HFFc6 (cell line): Measurements from ENCODE around the gene PILRA. TPM values are rescaled to one million over a fixed set of nuclear protein-coding genes. Genes with fewer than 3 reads are reported as not detected.
"Not testable (repeated sequence)": the region's sequence is repeated elsewhere in the genome, so short reads cannot be mapped to it uniquely, and the experiment has no call there.

Experiments
- DNase-seq: peaks from one replicate; pipeline ENCODE4 v3.0.0-alpha.2; 2018
- H3K27ac Mint-ChIP-seq: 2 replicates; pipeline ENCODE4 v1.8.0; 2020; ENCODE audit warnings: mild to moderate bottlenecking, mixed read lengths
- H3K27me3 Mint-ChIP-seq: 2 replicates; pipeline ENCODE4 v1.8.0; 2021; ENCODE audit warnings: mild to moderate bottlenecking, moderate library complexity, mixed read lengths; ENCODE audit not compliant: insufficient read depth
- H3K36me3 Mint-ChIP-seq: 2 replicates; pipeline ENCODE4 v1.8.0; 2021; ENCODE audit warnings: low read depth, mixed read lengths
- H3K4me1 Mint-ChIP-seq: 2 replicates; pipeline ENCODE4 v1.8.0; 2020; ENCODE audit warnings: low read depth, mixed read lengths
- H3K4me3 Mint-ChIP-seq: 2 replicates; pipeline ENCODE4 v1.8.0; 2020; ENCODE audit warnings: mild to moderate bottlenecking, moderate library complexity, mixed read lengths
- H3K9me3 Mint-ChIP-seq: 2 replicates; pipeline ENCODE4 v1.8.0; 2020; ENCODE audit warnings: mild to moderate bottlenecking, mixed read lengths
- CTCF ChIP-seq: fragments of 200-600 bp; sonication (generic); IDR thresholded peaks from 2 replicates; pipeline ENCODE4 v1.5.0; 2021; ENCODE audit warnings: antibody characterized with exemption, mild to moderate bottlenecking
- total RNA-seq, 6 experiments: library from RNA; stranded (reverse); fragmentation: NEBNext Ultra II Directional; extraction: Animal tissue kit (Norgen Biotek cat#: 25700); gene quantifications; 2 replicates in 1 of 6; 3 replicates in 5 of 6; pipeline ENCODE4 v1.2.3, GENCODE V29; 2021

Gene PILRA
- total RNA-seq, 6 experiments from 2014 or later: 0.30 to 0.34 (median 0.31) TPM; not detected in 2

GRCh38 chr7:100349757-100350156, 23.5 kb upstream of the PILRA start:
- H3K4me3 Mint-ChIP-seq: no peak overlapping the region
- H3K36me3 Mint-ChIP-seq: peaks cover 18% of the 10 kb centered on the region
- TF ChIP-seq CTCF: no peak
- H3K27me3 Mint-ChIP-seq: peaks cover 2% of the 10 kb centered on the region; the same call in 1 of the 2 replicates
- H3K4me1 Mint-ChIP-seq: peaks cover 4% of the 10 kb centered on the region
- no peaks in the 10 kb centered on the region for H3K9me3 Mint-ChIP-seq
- no peak for DNase-seq
- no peak overlapping the region for H3K27ac Mint-ChIP-seq

- peaks cover 12% of the 10 kb centered on the region; the same call in 1 of the 2 replicates for H3K36me3 Mint-ChIP-seq
- no peak overlapping the region for H3K27ac Mint-ChIP-seq
- TF ChIP-seq CTCF: no peak
- no peak for DNase-seq
- H3K27me3 Mint-ChIP-seq: peaks cover 2% of the 10 kb centered on the region; the same call in 1 of the 2 replicates
- H3K4me1 Mint-ChIP-seq: no peaks in the 10 kb centered on the region
- H3K9me3 Mint-ChIP-seq: no peaks in the 10 kb centered on the region
- no peak overlapping the region for H3K4me3 Mint-ChIP-seq
Observed at GRCh38 chr7:100351657-100352058, 21.6 kb upstream of the PILRA start.

GRCh38 chr7:100352230-100352781, 21.0 kb upstream of the PILRA start:
- not testable (repeated sequence) for H3K9me3 Mint-ChIP-seq, H3K4me3 Mint-ChIP-seq, H3K27ac Mint-ChIP-seq, DNase-seq, H3K36me3 Mint-ChIP-seq, H3K27me3 Mint-ChIP-seq, H3K4me1 Mint-ChIP-seq

GRCh38 chr7:100352984-100353684, 20.2 kb upstream of the PILRA start:
- H3K4me1 Mint-ChIP-seq: no peaks in the 10 kb centered on the region
- no peak overlapping the region for H3K27ac Mint-ChIP-seq
- no peak for DNase-seq
- no peaks in the 10 kb centered on the region for H3K9me3 Mint-ChIP-seq
- no peak overlapping the region for H3K4me3 Mint-ChIP-seq
- peaks cover 5% of the 10 kb centered on the region; the same call in 1 of the 2 replicates for H3K36me3 Mint-ChIP-seq
- peaks cover 2% of the 10 kb centered on the region; the same call in 1 of the 2 replicates for H3K27me3 Mint-ChIP-seq
- TF ChIP-seq CTCF: no peak

GRCh38 chr7:100353685-100354330, 19.5 kb upstream of the PILRA start:
- H3K4me3 Mint-ChIP-seq: no peak overlapping the region
- H3K9me3 Mint-ChIP-seq: no peaks in the 10 kb centered on the region
- H3K4me1 Mint-ChIP-seq: no peaks in the 10 kb centered on the region
- DNase-seq: no peak
- H3K27me3 Mint-ChIP-seq: peaks cover 2% of the 10 kb centered on the region; the same call in 1 of the 2 replicates
- peaks cover 5% of the 10 kb centered on the region; the same call in 1 of the 2 replicates for H3K36me3 Mint-ChIP-seq
- TF ChIP-seq CTCF: no peak
- no peak overlapping the region for H3K27ac Mint-ChIP-seq
